Measurements from ENCODE around the gene ZMYM1.
"Not testable (repeated sequence)": the region's sequence is repeated elsewhere in the genome, so short reads cannot be mapped to it uniquely, and the experiment has no call there.

The ZMYM1 gene

DNA sequence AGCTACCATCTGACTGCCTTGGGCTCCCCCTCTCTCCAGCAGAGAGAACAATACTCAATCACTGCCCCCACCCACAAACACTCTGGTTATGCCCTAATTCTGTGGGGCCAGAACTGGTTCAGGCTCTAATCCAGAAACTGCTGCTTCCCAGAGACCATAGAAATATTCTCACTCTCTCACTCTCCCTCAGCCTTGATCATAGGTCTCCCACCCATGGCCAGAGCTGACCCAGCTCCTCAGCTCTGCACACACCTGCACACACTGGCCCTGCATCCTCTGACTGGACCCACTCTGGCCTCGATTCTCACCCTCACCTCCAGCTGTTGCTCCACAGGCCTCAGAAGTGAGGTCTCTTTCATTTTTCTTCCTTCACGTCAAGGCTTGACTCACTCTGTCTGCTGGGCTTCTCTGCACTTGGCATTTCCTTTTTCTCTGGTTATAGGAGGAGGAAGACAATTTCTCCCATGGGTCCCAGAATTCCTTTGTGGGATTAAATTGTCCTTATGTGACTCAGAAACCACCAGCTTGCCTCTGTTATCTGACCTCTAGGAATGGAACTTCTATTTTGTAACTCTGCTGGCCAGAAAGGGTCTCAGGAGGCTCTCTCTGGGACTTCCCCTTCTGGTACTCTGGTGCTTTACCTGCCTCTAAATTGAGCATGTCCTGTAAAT lies 31.9 kb upstream of the ZMYM1 start:
- Histone ChIP-seq H3K79me2 (ENCODE audit: insufficient read depth, low read length) (no peaks in the 10 kb centered on the region), H4K20me1 (ENCODE audit: insufficient read depth, low read length) (no peaks in the 10 kb centered on the region), H3K27me3 (ENCODE audit: insufficient read depth, low read length) (no peaks in the 10 kb centered on the region), H3F3A (ENCODE audit: insufficient read depth, low read length) (no peaks in the 10 kb centered on the region), H3K4me3 (ENCODE audit: low read depth, low read length, poor library complexity, severe bottlenecking) (no peak overlapping the region), H3K36me3 (ENCODE audit: insufficient read depth, low read length) (no peaks in the 10 kb centered on the region), H3K4me1 (ENCODE audit: insufficient read depth, low read length, severe bottlenecking) (no peaks in the 10 kb centered on the region), H3K27ac (ENCODE audit: low read depth, low read length, poor library complexity, severe bottlenecking) (no peak overlapping the region), H3K9ac (ENCODE audit: low read length) (no peak overlapping the region), H2AFZ (ENCODE audit: low read length) (no peak overlapping the region), H3K4me2 (ENCODE audit: low read length) (no peak overlapping the region), H3K9me3 (ENCODE audit: low read length) (no peaks in the 10 kb centered on the region), H3K9me2 (ENCODE audit: low read depth, low read length) (no peaks in the 10 kb centered on the region)
- no peak for TF ChIP-seq CTCF (IDR thresholded peaks at IDR 0.05; ENCODE audit: low read length)
- no peak for TF ChIP-seq EZH2 (IDR thresholded peaks at IDR 0.05; ENCODE audit: borderline replicate concordance, low read length)

GRCh38 chr1:35049116-35049515 lies 30.1 kb upstream of the ZMYM1 start:
- H3K27ac ChIP-seq (ENCODE audit: low read depth, low read length, poor library complexity, severe bottlenecking): no peak overlapping the region
- no peak overlapping the region for H3K4me2 ChIP-seq (ENCODE audit: low read length)
- H3K9me2 ChIP-seq (ENCODE audit: low read depth, low read length): no peaks in the 10 kb centered on the region
- H3K4me3 ChIP-seq (ENCODE audit: low read depth, low read length, poor library complexity, severe bottlenecking): no peak overlapping the region
- H3K4me1 ChIP-seq (ENCODE audit: insufficient read depth, low read length, severe bottlenecking): no peaks in the 10 kb centered on the region
- no peaks in the 10 kb centered on the region for H3K79me2 ChIP-seq (ENCODE audit: insufficient read depth, low read length)
- no peaks in the 10 kb centered on the region for H3K36me3 ChIP-seq (ENCODE audit: insufficient read depth, low read length)
- no peaks in the 10 kb centered on the region for H3F3A ChIP-seq (ENCODE audit: insufficient read depth, low read length)
- H3K27me3 ChIP-seq (ENCODE audit: insufficient read depth, low read length): 0 out of 2 replicates have a peak, but pooled peaks cover 4% of the 10 kb centered on the region
- no peaks in the 10 kb centered on the region for H4K20me1 ChIP-seq (ENCODE audit: insufficient read depth, low read length)
- H3K9me3 ChIP-seq (ENCODE audit: low read length): no peaks in the 10 kb centered on the region
- H2AFZ ChIP-seq (ENCODE audit: low read length): no peak overlapping the region
- H3K9ac ChIP-seq (ENCODE audit: low read length): no peak overlapping the region
- TF ChIP-seq CTCF (IDR thresholded peaks at IDR 0.05; ENCODE audit: low read length): no peak
- TF ChIP-seq EZH2 (IDR thresholded peaks at IDR 0.05; ENCODE audit: borderline replicate concordance, low read length): no peak

DNA sequence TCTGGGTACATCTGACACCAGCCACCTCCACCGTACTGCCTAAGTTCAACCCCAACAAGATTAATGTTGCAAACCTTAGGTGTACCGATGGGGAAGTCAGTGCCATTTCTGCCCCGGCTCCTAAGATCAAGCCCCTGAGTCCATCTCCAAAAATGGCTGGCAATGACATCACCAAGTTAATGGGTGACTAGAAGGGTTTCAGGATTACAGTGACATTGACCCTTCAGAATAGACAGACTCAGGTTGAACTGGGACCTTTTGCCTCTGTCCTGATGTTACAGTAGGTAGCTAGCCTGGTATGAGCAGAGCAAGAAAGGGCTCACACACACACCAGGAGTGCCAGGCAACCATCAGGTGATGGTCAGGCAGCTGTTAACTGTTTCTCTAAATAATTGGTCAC lies 25.8 kb upstream of the ZMYM1 start:
- Histone ChIP-seq H3K9me2 (ENCODE audit: low read depth, low read length) (no peaks in the 10 kb centered on the region), H3K4me2 (ENCODE audit: low read length) (no peak overlapping the region)
- TF ChIP-seq CTCF (IDR thresholded peaks at IDR 0.05; ENCODE audit: low read length) (no peak), EZH2 (IDR thresholded peaks at IDR 0.05; ENCODE audit: borderline replicate concordance, low read length) (no peak)

DNA sequence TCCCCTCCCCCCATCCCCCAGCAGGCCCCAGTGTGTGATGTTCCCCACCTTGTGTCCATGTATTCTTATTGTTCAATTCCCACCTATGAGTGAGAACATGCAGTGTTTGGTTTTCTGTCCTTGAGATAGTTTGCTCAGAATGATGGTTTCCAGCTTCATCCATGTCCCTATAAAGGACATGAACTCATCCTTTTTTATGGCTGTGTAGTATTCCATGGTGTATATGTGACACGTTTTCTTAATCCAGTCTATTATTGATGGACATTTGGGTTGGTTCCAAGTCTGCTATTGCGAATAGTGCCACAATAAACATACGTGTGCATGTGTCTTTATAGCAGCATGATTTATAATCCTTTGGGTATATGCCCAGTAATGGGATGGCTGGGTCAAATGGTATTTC lies 24.9 kb upstream of the ZMYM1 start:
- not testable (repeated sequence) for H3K79me2 ChIP-seq (ENCODE audit: insufficient read depth, low read length)

More for the DNA sequence above, 25.8 kb upstream of the ZMYM1 start:
- no peak overlapping the region for H3K4me3 ChIP-seq (ENCODE audit: low read depth, low read length, poor library complexity, severe bottlenecking)
- no peaks in the 10 kb centered on the region for H3K79me2 ChIP-seq (ENCODE audit: insufficient read depth, low read length)
- no peaks in the 10 kb centered on the region for H3F3A ChIP-seq (ENCODE audit: insufficient read depth, low read length)
- no peaks in the 10 kb centered on the region for H4K20me1 ChIP-seq (ENCODE audit: insufficient read depth, low read length)
- H3K27ac ChIP-seq (ENCODE audit: low read depth, low read length, poor library complexity, severe bottlenecking): no peak overlapping the region
- H3K27me3 ChIP-seq (ENCODE audit: insufficient read depth, low read length): 0 out of 2 replicates have a peak, but pooled peaks cover 4% of the 10 kb centered on the region
- no peaks in the 10 kb centered on the region for H3K9me3 ChIP-seq (ENCODE audit: low read length)
- H3K4me1 ChIP-seq (ENCODE audit: insufficient read depth, low read length, severe bottlenecking): no peaks in the 10 kb centered on the region
- H3K9ac ChIP-seq (ENCODE audit: low read length): no peak overlapping the region
- no peak overlapping the region for H2AFZ ChIP-seq (ENCODE audit: low read length)
- no peaks in the 10 kb centered on the region for H3K36me3 ChIP-seq (ENCODE audit: insufficient read depth, low read length)

DNA sequence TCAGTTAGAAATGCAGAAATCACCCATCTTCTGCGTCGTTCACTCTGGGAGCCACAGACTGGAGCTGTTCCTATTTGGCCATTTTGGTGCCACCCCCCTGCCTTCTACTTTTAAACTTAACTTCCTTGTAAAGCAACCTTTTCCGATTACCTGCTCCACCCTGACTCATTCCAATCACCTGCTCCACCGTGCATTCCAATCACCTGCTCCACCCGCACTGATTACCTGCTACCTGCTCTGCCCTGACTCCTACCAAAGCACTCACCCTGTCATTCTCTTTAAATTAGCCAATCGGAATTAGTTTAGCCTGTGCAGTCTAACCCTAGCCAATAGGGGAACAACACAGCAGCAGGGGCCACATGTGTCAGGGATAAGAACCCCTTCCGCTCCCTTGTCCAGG lies 20.9 kb upstream of the ZMYM1 start:
- H3K9me2 ChIP-seq (ENCODE audit: low read depth, low read length); H3K79me2 ChIP-seq (ENCODE audit: insufficient read depth, low read length); H3K9ac ChIP-seq (ENCODE audit: low read length); H4K20me1 ChIP-seq (ENCODE audit: insufficient read depth, low read length); H3K4me2 ChIP-seq (ENCODE audit: low read length); H3K9me3 ChIP-seq (ENCODE audit: low read length); H3K27me3 ChIP-seq (ENCODE audit: insufficient read depth, low read length); H2AFZ ChIP-seq (ENCODE audit: low read length); H3K4me1 ChIP-seq (ENCODE audit: insufficient read depth, low read length, severe bottlenecking); H3K4me3 ChIP-seq (ENCODE audit: low read depth, low read length, poor library complexity, severe bottlenecking); H3K36me3 ChIP-seq (ENCODE audit: insufficient read depth, low read length); H3F3A ChIP-seq (ENCODE audit: insufficient read depth, low read length); H3K27ac ChIP-seq (ENCODE audit: low read depth, low read length, poor library complexity, severe bottlenecking): not testable (repeated sequence)

More for the DNA sequence above, 24.9 kb upstream of the ZMYM1 start:
- not testable (repeated sequence) for H2AFZ ChIP-seq (ENCODE audit: low read length); H3K9ac ChIP-seq (ENCODE audit: low read length); H3F3A ChIP-seq (ENCODE audit: insufficient read depth, low read length); H3K4me1 ChIP-seq (ENCODE audit: insufficient read depth, low read length, severe bottlenecking); H3K9me3 ChIP-seq (ENCODE audit: low read length); H4K20me1 ChIP-seq (ENCODE audit: insufficient read depth, low read length); H3K27ac ChIP-seq (ENCODE audit: low read depth, low read length, poor library complexity, severe bottlenecking); H3K27me3 ChIP-seq (ENCODE audit: insufficient read depth, low read length); H3K9me2 ChIP-seq (ENCODE audit: low read depth, low read length); H3K4me2 ChIP-seq (ENCODE audit: low read length); H3K36me3 ChIP-seq (ENCODE audit: insufficient read depth, low read length); H3K4me3 ChIP-seq (ENCODE audit: low read depth, low read length, poor library complexity, severe bottlenecking)
